ENCODE measurements around the gene NPDC1.

DNA sequence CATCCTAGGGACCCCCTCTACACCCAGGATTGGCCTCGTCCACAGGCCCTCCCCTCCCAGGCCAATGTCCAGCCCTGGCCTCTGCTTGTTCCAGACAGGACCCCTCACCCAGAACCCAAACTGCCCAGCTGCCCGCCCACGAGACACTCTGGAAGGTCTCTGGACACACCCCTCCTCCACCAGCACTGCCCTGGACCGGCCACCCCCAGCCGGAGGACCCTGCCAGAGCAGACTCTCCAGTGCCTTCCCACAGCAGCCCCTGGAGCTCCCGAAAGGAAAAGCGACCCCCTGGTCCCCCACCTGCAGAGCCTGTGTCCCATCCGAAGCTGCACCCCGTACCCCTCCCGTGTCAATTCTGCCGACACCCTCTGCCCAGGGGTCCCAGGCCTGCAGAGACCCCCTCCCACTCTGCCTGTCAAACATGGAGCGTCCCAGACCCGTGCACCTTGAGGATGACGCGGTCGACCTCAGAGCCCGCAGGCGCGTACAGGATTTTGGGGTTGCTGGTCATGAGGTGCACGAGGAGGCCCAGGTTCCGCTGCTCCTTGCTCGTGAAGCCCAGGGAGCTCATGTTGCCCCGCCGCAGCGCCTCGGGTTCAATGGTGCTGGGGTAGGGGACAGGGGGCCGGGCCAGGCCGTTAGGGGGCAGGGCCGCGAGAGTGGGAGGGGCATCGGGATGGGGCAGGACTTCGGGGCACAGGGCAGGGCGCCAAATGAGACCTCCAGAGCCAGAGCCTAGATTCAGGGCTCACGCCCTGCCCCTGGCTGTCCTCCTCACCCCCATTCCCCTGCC lies 25.9 kb downstream of the NPDC1 start:
- TF ChIP-seq, protein P1, sequence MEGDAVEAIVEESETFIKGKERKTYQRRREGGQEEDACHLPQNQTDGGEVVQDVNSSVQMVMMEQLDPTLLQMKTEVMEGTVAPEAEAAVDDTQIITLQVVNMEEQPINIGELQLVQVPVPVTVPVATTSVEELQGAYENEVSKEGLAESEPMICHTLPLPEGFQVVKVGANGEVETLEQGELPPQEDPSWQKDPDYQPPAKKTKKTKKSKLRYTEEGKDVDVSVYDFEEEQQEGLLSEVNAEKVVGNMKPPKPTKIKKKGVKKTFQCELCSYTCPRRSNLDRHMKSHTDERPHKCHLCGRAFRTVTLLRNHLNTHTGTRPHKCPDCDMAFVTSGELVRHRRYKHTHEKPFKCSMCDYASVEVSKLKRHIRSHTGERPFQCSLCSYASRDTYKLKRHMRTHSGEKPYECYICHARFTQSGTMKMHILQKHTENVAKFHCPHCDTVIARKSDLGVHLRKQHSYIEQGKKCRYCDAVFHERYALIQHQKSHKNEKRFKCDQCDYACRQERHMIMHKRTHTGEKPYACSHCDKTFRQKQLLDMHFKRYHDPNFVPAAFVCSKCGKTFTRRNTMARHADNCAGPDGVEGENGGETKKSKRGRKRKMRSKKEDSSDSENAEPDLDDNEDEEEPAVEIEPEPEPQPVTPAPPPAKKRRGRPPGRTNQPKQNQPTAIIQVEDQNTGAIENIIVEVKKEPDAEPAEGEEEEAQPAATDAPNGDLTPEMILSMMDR (IDR thresholded peaks at IDR 0.05 in 4 of 5, conservative IDR thresholded peaks at IDR 0.05 in 1 of 5): no peak
- TF ChIP-seq POLR2A (IDR thresholded peaks at IDR 0.05): no peak
